HCT116 (cell line): ENCODE data around the gene APBA2.

Source experiments
- CBX3 ChIP-seq: IDR thresholded peaks from 2 replicates; pipeline ENCODE4 v1.6.1; 2012; ENCODE audit warnings: low read depth
- EGR1 ChIP-seq: IDR thresholded peaks from 2 replicates; pipeline ENCODE4 v1.6.1; 2012; ENCODE audit warnings: low read depth
- EZH2 ChIP-seq: fragments of 200-600 bp; sonication (generic); IDR thresholded peaks from 2 replicates; pipeline ENCODE4 v1.6.1; 2017; ENCODE audit warnings: antibody characterized with exemption, mixed run types
- EZH2phosphoT487 ChIP-seq: fragments of 200-600 bp; IDR thresholded peaks from 2 replicates; pipeline ENCODE4 v1.6.1; 2018; ENCODE audit warnings: antibody characterized with exemption, borderline replicate concordance
- JUND ChIP-seq: IDR thresholded peaks from 2 replicates; pipeline ENCODE4 v1.6.1; 2012
- MAX ChIP-seq: IDR thresholded peaks from 2 replicates; pipeline ENCODE4 v1.6.1; 2012
- POLR2A ChIP-seq: IDR thresholded peaks from 2 replicates; pipeline ENCODE4 v1.7.0; 2011; ENCODE audit warnings: borderline replicate concordance; ENCODE audit not compliant: insufficient read depth, insufficient read length; ENCODE audit errors: extremely low read depth
- POLR2AphosphoS5 ChIP-seq: IDR thresholded peaks from 2 replicates; pipeline ENCODE4 v1.6.1; 2011; ENCODE audit warnings: mild to moderate bottlenecking, low read depth, low read length, moderate library complexity
- REST ChIP-seq: IDR thresholded peaks from 2 replicates; pipeline ENCODE4 v1.6.1; 2012; ENCODE audit warnings: low read depth
- SRF ChIP-seq: IDR thresholded peaks from 2 replicates; pipeline ENCODE4 v1.6.1; 2012; ENCODE audit warnings: low read depth
- YY1 ChIP-seq: IDR thresholded peaks from 2 replicates; pipeline ENCODE4 v1.6.1; 2011; ENCODE audit warnings: low read length, low read depth, moderate library complexity, mild to moderate bottlenecking; ENCODE audit not compliant: insufficient replicate concordance; ENCODE audit errors: extremely low read depth
- ZNF274 ChIP-seq: fragments of 200-500 bp; sonication (Bioruptor generic); IDR thresholded peaks from 2 replicates; pipeline ENCODE4 v1.6.1; 2014; ENCODE audit warnings: mild to moderate bottlenecking, low read depth, low read length, inconsistent platforms
- TF ChIP-seq, protein P1 (sequence below), 3 experiments: fragments of 200-600 bp in 1 of 3; sonication (generic) in 1 of 3; IDR thresholded peaks in 2 of 3; conservative IDR thresholded peaks in 1 of 3; 2 replicates each; pipeline ENCODE4 v1.5.1; 2012 to 2017; ENCODE audit warnings: low read depth in 2 of 3, low read length in 2 of 3, antibody characterized with exemption in 1 of 3, borderline replicate concordance in 1 of 3, control low read depth in 1 of 3, mild to moderate bottlenecking in 1 of 3, mixed read lengths in 1 of 3, mixed run types in 1 of 3, moderate library complexity in 1 of 3; ENCODE audit not compliant: insufficient read depth in 1 of 3
- TF ChIP-seq, protein P2 (sequence below): IDR thresholded peaks from 2 replicates; pipeline ENCODE4 v1.6.1; 2011; ENCODE audit warnings: mild to moderate bottlenecking, low read length, moderate library complexity; ENCODE audit not compliant: insufficient replicate concordance; ENCODE audit errors: extremely low read depth

GRCh38 chr15:29116970-29117700 is 231.4 kb downstream of the APBA2 start:
- TF ChIP-seq, protein P1, sequence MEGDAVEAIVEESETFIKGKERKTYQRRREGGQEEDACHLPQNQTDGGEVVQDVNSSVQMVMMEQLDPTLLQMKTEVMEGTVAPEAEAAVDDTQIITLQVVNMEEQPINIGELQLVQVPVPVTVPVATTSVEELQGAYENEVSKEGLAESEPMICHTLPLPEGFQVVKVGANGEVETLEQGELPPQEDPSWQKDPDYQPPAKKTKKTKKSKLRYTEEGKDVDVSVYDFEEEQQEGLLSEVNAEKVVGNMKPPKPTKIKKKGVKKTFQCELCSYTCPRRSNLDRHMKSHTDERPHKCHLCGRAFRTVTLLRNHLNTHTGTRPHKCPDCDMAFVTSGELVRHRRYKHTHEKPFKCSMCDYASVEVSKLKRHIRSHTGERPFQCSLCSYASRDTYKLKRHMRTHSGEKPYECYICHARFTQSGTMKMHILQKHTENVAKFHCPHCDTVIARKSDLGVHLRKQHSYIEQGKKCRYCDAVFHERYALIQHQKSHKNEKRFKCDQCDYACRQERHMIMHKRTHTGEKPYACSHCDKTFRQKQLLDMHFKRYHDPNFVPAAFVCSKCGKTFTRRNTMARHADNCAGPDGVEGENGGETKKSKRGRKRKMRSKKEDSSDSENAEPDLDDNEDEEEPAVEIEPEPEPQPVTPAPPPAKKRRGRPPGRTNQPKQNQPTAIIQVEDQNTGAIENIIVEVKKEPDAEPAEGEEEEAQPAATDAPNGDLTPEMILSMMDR (IDR thresholded peaks at IDR 0.05 in 2 of 3, conservative IDR thresholded peaks at IDR 0.05 in 1 of 3; ENCODE audit: borderline replicate concordance in 1 of 3, insufficient read depth in 1 of 3, low read depth in 2 of 3, low read length in 2 of 3), result no peak
- no peak for TF ChIP-seq EGR1
- no peak for TF ChIP-seq MAX
- TF ChIP-seq YY1, result no peak
- TF ChIP-seq POLR2A, result no peak
- no peak for TF ChIP-seq ZNF274
- TF ChIP-seq CBX3, result no peak
- no peak for TF ChIP-seq SRF
- no peak for TF ChIP-seq REST
- TF ChIP-seq EZH2phosphoT487, result no peak
- TF ChIP-seq EZH2, result no peak
- TF ChIP-seq POLR2AphosphoS5, result no peak
- TF ChIP-seq, protein P2, sequence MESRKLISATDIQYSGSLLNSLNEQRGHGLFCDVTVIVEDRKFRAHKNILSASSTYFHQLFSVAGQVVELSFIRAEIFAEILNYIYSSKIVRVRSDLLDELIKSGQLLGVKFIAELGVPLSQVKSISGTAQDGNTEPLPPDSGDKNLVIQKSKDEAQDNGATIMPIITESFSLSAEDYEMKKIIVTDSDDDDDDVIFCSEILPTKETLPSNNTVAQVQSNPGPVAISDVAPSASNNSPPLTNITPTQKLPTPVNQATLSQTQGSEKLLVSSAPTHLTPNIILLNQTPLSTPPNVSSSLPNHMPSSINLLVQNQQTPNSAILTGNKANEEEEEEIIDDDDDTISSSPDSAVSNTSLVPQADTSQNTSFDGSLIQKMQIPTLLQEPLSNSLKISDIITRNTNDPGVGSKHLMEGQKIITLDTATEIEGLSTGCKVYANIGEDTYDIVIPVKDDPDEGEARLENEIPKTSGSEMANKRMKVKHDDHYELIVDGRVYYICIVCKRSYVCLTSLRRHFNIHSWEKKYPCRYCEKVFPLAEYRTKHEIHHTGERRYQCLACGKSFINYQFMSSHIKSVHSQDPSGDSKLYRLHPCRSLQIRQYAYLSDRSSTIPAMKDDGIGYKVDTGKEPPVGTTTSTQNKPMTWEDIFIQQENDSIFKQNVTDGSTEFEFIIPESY, result no peak
- TF ChIP-seq JUND, result no peak
